NCI-H146 (cell line): ENCODE measurements around the gene ARID5A.
A peak's percentile ranks its signal among the peaks of the same experiment; 100 is the strongest.

ENCODE experiments used
- DNase-seq: peaks from one replicate; lab custom pipeline; 2025; lab: John Stamatoyannopoulos, UW

The ARID5A gene

GRCh38 chr2:96506907-96507240, 29.7 kb upstream of the ARID5A start:
- no peak for DNase-seq

GRCh38 chr2:96507957-96508520, 28.5 kb upstream of the ARID5A start:
- peak; percentile 66 for DNase-seq

GRCh38 chr2:96508521-96509113, 27.9 kb upstream of the ARID5A start:
- no peak for DNase-seq

GRCh38 chr2:96509114-96509846, 27.3 kb upstream of the ARID5A start:
- peak; percentile 83 for DNase-seq

- DNase-seq: no peak
Measured at GRCh38 chr2:96509847-96510230, 26.7 kb upstream of the ARID5A start.

- no peak for DNase-seq
Measured at GRCh38 chr2:96510931-96511595, 25.5 kb upstream of the ARID5A start.

GRCh38 chr2:96511851-96512250, 24.7 kb upstream of the ARID5A start:
- no peak for DNase-seq

GRCh38 chr2:96512341-96512740, 24.2 kb upstream of the ARID5A start:
- DNase-seq: no peak

- DNase-seq: no peak
Measured at GRCh38 chr2:96514521-96514920, 22.0 kb upstream of the ARID5A start.

GRCh38 chr2:96517079-96517478, 19.5 kb upstream of the ARID5A start:
- DNase-seq: no peak

GRCh38 chr2:96520231-96520630, 16.3 kb upstream of the ARID5A start:
- no peak for DNase-seq

GRCh38 chr2:96520697-96521096, 15.9 kb upstream of the ARID5A start:
- no peak for DNase-seq

GRCh38 chr2:96521219-96521618, 15.3 kb upstream of the ARID5A start:
- no peak for DNase-seq

- DNase-seq: no peak
Measured at GRCh38 chr2:96522304-96523203, 14.0 kb upstream of the ARID5A start.

- DNase-seq: no peak
Measured at GRCh38 chr2:96523659-96524481, 12.7 kb upstream of the ARID5A start.

- no peak for DNase-seq
Measured at GRCh38 chr2:96524482-96525210, 11.9 kb upstream of the ARID5A start.

GRCh38 chr2:96525211-96525507, 11.4 kb upstream of the ARID5A start:
- no peak for DNase-seq

GRCh38 chr2:96526101-96526591, 10.4 kb upstream of the ARID5A start:
- peak; percentile 37 for DNase-seq

GRCh38 chr2:96526615-96527285, 9.8 kb upstream of the ARID5A start:
- DNase-seq: no peak
